GM11168 (cell line): ENCODE data around the gene GPR141.

Source experiments
- in situ Hi-C: fragments of 300-500 bp; cut with MboI; formaldehyde crosslinking; loops from one replicate; pipeline ENCODE4 v1.12.0; 2022; ENCODE audit warnings: low sequenced_read_pairs; ENCODE audit not compliant: unreplicated experiment

Gene GPR141

DNA sequence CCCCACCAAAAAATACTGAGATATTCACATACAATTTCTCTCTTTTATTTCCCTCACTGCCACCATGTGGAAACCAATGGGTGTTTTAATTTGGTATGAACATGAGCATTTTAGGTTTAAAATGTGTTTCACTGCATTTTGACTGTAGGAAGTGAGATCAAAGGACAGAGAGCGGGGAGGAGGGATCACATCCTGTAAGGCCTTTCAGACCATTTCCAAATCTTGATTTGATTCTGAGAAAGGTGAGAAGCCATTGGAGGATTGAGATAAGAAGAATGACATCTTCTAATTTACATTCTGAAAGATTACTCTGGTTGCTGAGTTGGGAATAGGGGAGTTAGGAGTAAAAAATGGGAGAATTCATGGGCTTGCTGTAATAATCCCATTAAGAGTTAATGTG is 42.5 kb downstream of the GPR141 start:
- in situ Hi-C loops, result no loop called here

- in situ Hi-C loops, result no loop called here
Observed at GRCh38 chr7:37728747-37729146, 45.2 kb downstream of the GPR141 start.

GRCh38 chr7:37729181-37729580 is 45.6 kb downstream of the GPR141 start:
- in situ Hi-C loops, result no loop called here

DNA sequence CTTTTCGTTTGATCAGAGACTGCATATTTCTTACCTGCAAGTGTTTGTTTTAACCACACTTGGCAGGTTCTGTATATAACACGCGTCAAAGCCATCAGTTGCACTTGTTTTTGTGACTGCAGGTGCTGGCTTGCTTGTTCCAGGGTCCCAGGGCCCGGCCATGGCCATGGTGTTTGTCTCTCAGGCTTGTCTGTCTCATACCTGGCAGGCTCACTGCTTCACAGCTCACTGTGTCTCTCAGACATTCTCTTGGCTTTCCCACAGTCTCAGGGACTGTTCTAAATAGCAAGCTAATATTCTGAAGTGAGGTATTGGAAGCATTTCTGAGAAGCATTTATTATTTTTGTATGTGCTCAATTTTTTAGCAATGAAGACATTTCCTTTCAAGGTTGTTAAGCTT is 46.9 kb downstream of the GPR141 start:
- in situ Hi-C loops, result no loop called here

- in situ Hi-C loops, result no loop called here
Observed at GRCh38 chr7:37732253-37732652, 48.7 kb downstream of the GPR141 start.

GRCh38 chr7:37732888-37733287 is 49.3 kb downstream of the GPR141 start:
- in situ Hi-C loops, result no loop called here

DNA sequence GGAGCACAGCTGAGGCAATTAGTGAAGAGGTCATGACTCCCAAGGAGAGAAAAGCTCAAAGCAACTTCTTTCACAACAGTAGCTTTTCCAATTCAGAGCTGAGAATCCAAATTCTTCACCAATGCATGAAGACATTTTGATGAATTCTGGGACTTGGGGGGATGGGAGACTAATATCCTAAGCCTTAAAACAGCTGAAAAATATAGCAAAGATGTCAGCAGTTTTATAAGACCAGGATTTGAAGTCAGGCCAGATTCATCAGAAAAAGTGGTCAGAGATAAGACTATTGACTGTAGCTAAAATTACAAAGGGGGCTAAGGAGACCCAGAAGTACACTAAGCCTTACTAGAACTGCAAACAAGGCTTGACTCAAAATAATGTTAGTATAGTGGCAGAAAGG is 51.6 kb downstream of the GPR141 start:
- in situ Hi-C loops, result no loop called here

DNA sequence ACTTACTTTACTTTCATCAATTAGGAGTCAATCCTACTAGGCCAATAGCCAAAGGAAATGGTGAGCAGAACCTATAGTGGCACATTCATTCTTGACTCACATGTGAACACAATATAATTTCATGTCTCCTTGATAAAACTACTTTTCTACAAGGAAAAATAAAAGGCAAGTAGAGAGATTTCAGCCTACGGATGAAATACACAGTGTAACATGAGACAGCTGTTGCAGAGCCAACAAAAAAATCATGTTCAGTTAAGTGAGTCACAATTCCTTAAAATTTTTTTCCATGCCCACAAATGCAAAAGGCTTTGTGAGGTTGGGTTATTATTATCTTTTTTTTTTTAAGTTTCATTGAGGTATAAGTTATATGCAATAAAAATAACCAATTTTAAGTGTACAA is 54.8 kb downstream of the GPR141 start:
- in situ Hi-C loops, result no loop called here

GRCh38 chr7:37740398-37740797 is 56.8 kb downstream of the GPR141 start:
- in situ Hi-C loops, result no loop called here

DNA sequence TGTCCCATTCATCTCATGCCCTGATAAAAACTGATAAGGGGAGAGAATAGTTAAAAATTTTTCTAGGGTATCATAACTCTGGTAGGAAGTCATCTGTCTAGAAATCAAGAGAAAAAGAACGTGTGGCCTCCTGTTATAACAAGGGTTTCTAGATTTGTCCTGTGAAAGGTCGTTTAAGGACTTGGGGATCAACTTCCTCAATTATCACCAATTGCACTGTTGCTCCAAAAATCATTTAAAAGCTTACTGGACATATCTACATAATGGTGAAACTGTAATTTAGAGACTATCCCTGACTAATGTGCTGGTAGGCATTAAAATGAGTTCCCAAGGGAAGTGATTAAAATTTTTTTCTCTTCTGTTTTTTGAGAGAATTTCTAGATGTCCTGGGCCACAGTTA is 58.2 kb downstream of the GPR141 start:
- in situ Hi-C loops, result no loop called here

DNA sequence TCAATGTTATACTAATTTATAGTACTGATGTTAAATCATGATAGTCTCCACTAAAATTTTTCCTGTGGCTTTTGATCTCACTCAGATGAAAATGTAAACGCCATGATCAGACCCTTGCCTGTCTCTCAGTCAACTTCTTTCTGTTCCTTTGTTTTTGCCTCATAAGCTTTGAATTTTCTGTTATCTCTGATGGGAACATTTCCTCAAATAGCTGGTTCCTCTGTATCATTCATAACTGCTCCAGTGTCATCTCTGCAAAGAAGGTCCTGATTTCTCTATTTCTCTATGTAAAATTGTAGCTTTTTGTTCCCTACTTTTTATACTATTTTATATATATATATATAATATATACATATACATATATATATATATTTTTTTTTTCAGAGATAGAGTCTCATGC is 67.5 kb downstream of the GPR141 start:
- in situ Hi-C loops, result no loop called here

GRCh38 chr7:37753398-37754050 is 70.0 kb downstream of the GPR141 start:
- in situ Hi-C loops, result no loop called here

GRCh38 chr7:37756797-37757551 is 73.4 kb downstream of the GPR141 start:
- in situ Hi-C loops, result no loop called here

- in situ Hi-C loops, result no loop called here
Observed at GRCh38 chr7:37757563-37757962, 74.0 kb downstream of the GPR141 start.

GRCh38 chr7:37758501-37759045 is 75.0 kb downstream of the GPR141 start:
- in situ Hi-C loops, result no loop called here

- in situ Hi-C loops, result no loop called here
Observed at GRCh38 chr7:37759526-37759925, 76.0 kb downstream of the GPR141 start.

DNA sequence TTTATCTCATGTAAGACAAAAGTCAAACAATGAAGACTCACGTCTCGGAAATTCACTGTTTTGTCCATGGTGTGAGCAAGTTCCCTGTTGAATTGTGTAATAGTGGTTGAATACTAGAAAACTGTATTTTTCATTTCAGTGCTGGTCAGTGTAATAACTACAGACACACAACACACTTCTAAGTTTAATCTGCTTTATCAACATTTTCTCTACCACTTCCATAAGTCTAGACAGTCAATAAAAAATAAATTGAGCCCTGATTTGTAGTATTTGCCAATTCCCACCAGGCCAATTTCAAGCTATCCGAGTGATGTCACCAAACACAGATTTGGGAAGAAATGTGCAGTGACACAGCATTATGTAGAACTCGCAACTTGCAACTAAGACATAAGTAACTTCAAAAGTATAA is 81.9 kb downstream of the GPR141 start:
- in situ Hi-C loops, result no loop called here

GRCh38 chr7:37765872-37766525 is 82.4 kb downstream of the GPR141 start:
- in situ Hi-C loops, result no loop called here

DNA sequence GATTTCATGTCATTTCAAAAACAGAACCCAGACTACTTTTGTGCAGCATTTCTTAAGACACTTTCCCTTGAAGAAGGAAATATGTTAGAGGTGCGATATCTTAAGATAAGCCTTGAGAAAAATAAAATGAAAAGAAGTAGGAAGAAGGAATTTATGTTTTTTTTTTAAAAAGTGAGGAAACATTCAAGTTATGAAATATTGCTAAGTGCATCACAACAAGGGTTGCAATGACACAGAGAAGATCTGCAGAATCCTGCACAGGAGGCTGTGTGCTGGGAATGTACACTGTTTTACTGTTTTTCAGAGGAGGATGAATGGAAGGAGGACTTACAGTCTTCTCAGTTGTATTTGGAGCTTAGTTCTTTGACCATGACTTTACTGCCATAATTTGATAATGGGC is 85.0 kb downstream of the GPR141 start:
- in situ Hi-C loops, result no loop called here

DNA sequence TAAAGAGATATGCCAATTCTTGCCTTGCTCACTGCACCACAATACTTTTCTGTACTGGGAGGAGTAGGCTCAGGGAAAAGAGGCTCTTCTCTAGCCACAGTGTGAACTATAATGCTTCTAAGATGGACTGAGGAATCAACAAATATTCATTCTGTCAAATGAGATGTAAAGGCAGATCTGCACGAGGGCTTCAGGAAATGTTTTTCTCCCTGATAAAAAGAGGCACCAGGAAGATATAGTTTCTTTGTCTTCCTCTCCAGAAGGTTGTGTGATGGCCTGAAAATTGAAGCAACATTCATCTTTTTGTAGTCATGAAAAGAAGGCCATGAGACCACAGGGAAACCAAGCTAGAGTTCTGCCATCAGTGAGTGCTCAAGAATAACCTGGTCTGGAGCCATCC is 85.7 kb downstream of the GPR141 start:
- in situ Hi-C loops, result no loop called here

- in situ Hi-C loops, result no loop called here
Observed at GRCh38 chr7:37769726-37770125, 86.2 kb downstream of the GPR141 start.
